Activated CD8-positive, alpha-beta T cell treated with anti-CD3 and anti-CD28 coated beads for 36 hours (primary cell): ENCODE measurements around the gene FCMR. TPM values are rescaled to one million over a fixed set of nuclear protein-coding genes. Genes with fewer than 3 reads are reported as not detected.

ENCODE experiments used
- ATAC-seq: fragments of 200-7000 bp; cut with Tn5 transposase; one replicate; pipeline ENCODE4 v1.10.0; 2021; ENCODE audit warnings: mild to moderate bottlenecking, moderate library complexity
- CTCF ChIA-PET: fragments of 350-600 bp; sonication (Branson Sonifier 250); formaldehyde crosslinking; loops from one replicate; lab custom pipeline; 2021; ENCODE audit warnings: antibody characterized with exemption; lab: Charles Lee
- POLR2A ChIA-PET: fragments of 350-600 bp; sonication (Branson Sonifier 250); formaldehyde crosslinking; loops from one replicate; lab custom pipeline; 2021; ENCODE audit warnings: antibody characterized with exemption; lab: Charles Lee
- DNase-seq: peaks from one replicate; pipeline ENCODE4 v3.0.0-alpha.2; 2020
- H3K27ac Mint-ChIP-seq: one replicate; pipeline ENCODE4 v1.8.0; 2021; ENCODE audit warnings: mild to moderate bottlenecking, mixed read lengths
- H3K27me3 Mint-ChIP-seq: one replicate; pipeline ENCODE4 v1.8.0; 2021; ENCODE audit warnings: mixed read lengths
- H3K36me3 Mint-ChIP-seq: one replicate; pipeline ENCODE4 v1.8.0; 2021; ENCODE audit warnings: low read depth, mixed read lengths
- H3K4me1 Mint-ChIP-seq: one replicate; pipeline ENCODE4 v1.8.0; 2021; ENCODE audit warnings: low read depth, mixed read lengths
- H3K4me3 Mint-ChIP-seq: one replicate; pipeline ENCODE4 v1.8.0; 2021; ENCODE audit warnings: mild to moderate bottlenecking, moderate library complexity, mixed read lengths
- H3K9me3 Mint-ChIP-seq: one replicate; pipeline ENCODE4 v1.8.0; 2021; ENCODE audit warnings: mixed read lengths
- intact Hi-C: fragments of 100-400 bp; cut with micrococcal nuclease; formaldehyde crosslinking; loops from one replicate; pipeline ENCODE4 v1.10.0; 2022
- total RNA-seq, 2 experiments: library from RNA; stranded (reverse); gene quantifications; one replicate each; pipeline ENCODE4 v1.2.3, GENCODE V29; 2021
- TF ChIP-seq, protein P1 (sequence below): fragments of 200-600 bp; IDR thresholded peaks from one replicate; pipeline ENCODE4 v1.8.0; 2022; ENCODE audit warnings: antibody characterized with exemption, mild to moderate bottlenecking

Gene FCMR
- total RNA-seq, 2 experiments from 2014 or later, result 49.4 to 51.7 TPM

DNA sequence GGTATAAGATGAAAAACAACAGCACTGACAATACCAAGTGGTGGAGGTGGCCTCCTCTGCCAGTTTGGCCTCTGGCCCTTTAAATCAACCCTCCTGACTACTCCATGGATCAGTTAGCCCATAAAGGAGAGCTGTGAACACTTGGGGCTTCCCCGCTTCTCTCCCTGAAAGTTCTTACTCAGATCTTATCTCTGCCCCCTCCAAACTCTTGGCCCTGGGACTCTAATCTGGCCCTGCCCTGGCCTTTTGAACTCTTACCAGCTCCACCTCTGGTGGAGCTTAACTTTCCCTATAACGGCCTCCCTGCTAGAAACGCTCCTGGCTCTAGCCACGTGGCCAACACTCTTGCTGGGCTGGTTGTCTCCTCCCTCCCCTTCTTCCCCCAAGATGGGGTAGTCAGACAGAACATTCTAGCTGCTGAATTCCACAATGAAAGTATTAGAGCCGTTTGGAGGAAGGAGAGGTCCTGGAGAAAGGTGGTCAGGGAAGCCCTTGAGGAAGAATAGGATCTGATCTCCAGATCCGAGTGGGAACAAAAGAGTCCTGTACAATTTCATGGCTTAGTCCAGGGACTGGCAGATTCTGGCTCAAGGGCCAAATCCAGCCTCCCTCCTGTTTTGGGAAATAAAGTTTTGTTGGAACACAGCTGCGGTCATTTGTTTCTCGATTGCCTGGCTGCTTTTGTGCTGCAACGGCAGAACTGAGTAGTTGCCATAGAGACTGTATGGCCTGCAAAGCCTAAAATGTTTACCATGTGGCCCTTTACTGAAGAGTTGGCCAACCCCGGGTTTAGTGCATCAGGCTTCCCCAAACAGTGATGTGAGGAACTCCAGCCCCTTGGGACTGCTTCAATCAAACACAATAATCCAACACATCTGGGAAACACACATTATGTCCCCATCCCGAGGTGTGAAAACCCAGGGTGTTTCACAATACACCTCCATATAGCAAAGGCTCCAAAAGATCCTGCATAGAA lies 34.0 kb upstream of the FCMR start:
- Mint-ChIP-seq H3K27ac (no peak overlapping the region), H3K4me3 (no peak overlapping the region), H3K4me1 (peaks cover 14% of the 10 kb centered on the region), H3K9me3 (no peaks in the 10 kb centered on the region), H3K36me3 (no peaks in the 10 kb centered on the region), H3K27me3 (no peaks in the 10 kb centered on the region)
- DNase-seq (peak; percentile 16), ATAC-seq (peak; percentile 42)
- TF ChIP-seq, protein P1, sequence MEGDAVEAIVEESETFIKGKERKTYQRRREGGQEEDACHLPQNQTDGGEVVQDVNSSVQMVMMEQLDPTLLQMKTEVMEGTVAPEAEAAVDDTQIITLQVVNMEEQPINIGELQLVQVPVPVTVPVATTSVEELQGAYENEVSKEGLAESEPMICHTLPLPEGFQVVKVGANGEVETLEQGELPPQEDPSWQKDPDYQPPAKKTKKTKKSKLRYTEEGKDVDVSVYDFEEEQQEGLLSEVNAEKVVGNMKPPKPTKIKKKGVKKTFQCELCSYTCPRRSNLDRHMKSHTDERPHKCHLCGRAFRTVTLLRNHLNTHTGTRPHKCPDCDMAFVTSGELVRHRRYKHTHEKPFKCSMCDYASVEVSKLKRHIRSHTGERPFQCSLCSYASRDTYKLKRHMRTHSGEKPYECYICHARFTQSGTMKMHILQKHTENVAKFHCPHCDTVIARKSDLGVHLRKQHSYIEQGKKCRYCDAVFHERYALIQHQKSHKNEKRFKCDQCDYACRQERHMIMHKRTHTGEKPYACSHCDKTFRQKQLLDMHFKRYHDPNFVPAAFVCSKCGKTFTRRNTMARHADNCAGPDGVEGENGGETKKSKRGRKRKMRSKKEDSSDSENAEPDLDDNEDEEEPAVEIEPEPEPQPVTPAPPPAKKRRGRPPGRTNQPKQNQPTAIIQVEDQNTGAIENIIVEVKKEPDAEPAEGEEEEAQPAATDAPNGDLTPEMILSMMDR, result no peak
- intact Hi-C loops, result no loop called here
- ChIA-PET POLR2A (interaction anchor here (1.3 kb wide), 1 partner anchor 11 kb away, joined by 5 read pairs; no protein-coding TSS in a partner anchor), CTCF (interaction anchor here (1.1 to 2.1 kb wide), 6 partner anchors 13 to 158 kb away, joined by 3 to 8 read pairs (median 4); partner anchors contain the start of gene IL20)

DNA sequence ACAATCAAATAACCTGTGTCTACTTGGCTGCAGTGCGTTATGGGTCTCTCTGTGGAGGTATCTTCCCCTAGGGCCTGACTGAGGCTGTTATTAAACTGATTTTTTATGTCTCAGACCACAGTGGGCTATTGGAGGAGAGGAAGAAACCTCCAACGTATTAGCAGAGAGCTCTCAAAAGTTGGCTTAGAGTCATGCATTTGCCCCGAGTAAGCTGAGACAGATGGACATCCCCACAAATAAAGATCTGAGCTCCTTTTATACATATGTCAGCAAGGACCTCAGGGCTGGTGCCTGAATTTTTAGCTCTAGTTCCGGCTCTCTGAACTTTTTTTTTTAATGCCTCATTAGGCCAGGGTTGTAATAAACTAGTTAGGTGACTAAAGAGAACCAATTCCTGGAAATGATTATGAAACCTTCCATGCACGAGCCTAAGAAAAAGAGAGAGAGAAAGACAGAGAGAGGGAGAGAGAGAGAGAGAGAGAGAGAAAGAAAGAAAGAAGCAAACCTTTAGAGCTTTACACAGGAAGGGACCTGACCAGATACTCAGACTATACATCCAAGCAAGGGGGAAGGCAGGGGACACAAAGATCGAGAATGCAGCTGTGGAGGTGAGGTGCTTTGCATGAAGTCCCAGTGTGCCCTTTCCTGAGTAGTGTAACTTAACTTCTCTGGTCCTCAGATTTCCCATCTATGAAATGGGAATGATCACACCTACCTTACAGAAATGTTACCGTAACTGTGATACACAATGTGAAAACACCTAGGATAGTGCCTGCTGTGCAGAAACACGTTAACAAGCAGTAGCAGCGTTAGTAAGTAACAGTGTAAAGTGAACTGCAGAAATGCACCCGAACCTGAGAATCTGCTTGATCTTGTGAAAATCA lies 33.0 kb upstream of the FCMR start:
- H3K9me3 Mint-ChIP-seq, result no peaks in the 10 kb centered on the region
- TF ChIP-seq, protein P1, result no peak
- no peak overlapping the region for H3K4me3 Mint-ChIP-seq
- intact Hi-C loops, result no loop called here
- H3K36me3 Mint-ChIP-seq, result no peaks in the 10 kb centered on the region
- H3K27ac Mint-ChIP-seq, result no peak overlapping the region
- CTCF ChIA-PET, result interaction anchor here (0.9 to 2.0 kb wide), 9 partner anchors 12 to 147 kb away, joined by 3 to 8 read pairs (median 6); no protein-coding TSS in a partner anchor
- no peaks in the 10 kb centered on the region for H3K27me3 Mint-ChIP-seq
- no peak for ATAC-seq
- peaks cover 14% of the 10 kb centered on the region for H3K4me1 Mint-ChIP-seq
- POLR2A ChIA-PET, result interaction anchor here (0.7 to 1.3 kb wide), 3 partner anchors 13 to 89 kb away, joined by 3 to 5 read pairs (median 3); partner anchors contain the start of gene IL20
- no peak for DNase-seq

DNA sequence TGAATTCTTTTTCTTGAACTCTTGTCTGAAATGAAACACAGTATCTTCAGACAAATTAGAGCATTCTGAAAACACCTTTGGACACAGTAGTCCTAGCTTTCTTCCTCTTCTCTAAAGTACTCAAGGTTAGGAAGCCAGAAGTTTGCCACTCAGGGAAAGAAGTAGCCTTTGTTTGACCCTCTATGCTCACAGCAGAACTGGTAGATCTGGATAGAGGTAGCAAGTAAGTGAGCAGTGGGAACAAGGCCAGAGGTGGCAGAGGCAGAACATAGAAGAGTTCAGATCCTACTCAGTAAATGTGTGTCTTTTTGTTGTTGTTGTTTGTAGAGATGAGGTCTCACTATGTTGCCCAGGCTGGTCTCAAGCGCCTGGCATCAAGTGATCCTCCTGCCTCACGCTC lies 31.9 kb upstream of the FCMR start:
- Mint-ChIP-seq H3K27ac (no peak overlapping the region), H3K27me3 (no peaks in the 10 kb centered on the region), H3K36me3 (no peaks in the 10 kb centered on the region), H3K4me1 (peaks cover 14% of the 10 kb centered on the region), H3K4me3 (no peak overlapping the region), H3K9me3 (no peaks in the 10 kb centered on the region)
- ATAC-seq (no peak), DNase-seq (no peak)
- intact Hi-C loops, result no loop called here
- TF ChIP-seq, protein P1, result no peak
- CTCF ChIA-PET, result interaction anchor here (1.5 to 2.0 kb wide), 2 partner anchors 18 to 29 kb away, joined by 6 to 8 read pairs; no protein-coding TSS in a partner anchor
- POLR2A ChIA-PET, result no interaction called here

GRCh38 chr1:206953126-206953525 lies 31.4 kb upstream of the FCMR start:
- no peak overlapping the region for H3K4me3 Mint-ChIP-seq
- ChIA-PET CTCF (interaction anchor here (0.8 to 2.0 kb wide), 2 partner anchors 18 to 25 kb away, joined by 3 to 8 read pairs; no protein-coding TSS in a partner anchor), POLR2A (no interaction called here)
- no peaks in the 10 kb centered on the region for H3K9me3 Mint-ChIP-seq
- no peak overlapping the region for H3K27ac Mint-ChIP-seq
- no peaks in the 10 kb centered on the region for H3K36me3 Mint-ChIP-seq
- no peaks in the 10 kb centered on the region for H3K27me3 Mint-ChIP-seq
- DNase-seq, result no peak
- H3K4me1 Mint-ChIP-seq, result peaks cover 14% of the 10 kb centered on the region
- TF ChIP-seq, protein P1, result no peak
- intact Hi-C loops, result no loop called here
- ATAC-seq, result no peak
